Fibroblast of lung (primary cell): ENCODE data around the gene DENND4A. TPM values are rescaled to one million over a fixed set of nuclear protein-coding genes. Genes with fewer than 3 reads are reported as not detected.

ENCODE experiments used
- DNase-seq, 2 donors: peaks; one replicate each; pipeline versions ENCODE4 v3.0.0 to v3.0.0-alpha.2; 2010; ENCODE audit warnings: low read depth in 2 of 2
- H2AFZ ChIP-seq: 2 replicates; pipeline ENCODE4 v1.5.1; 2012; ENCODE audit warnings: low read length, control low read depth, inconsistent platforms
- H3K27ac ChIP-seq: 2 replicates; pipeline ENCODE4 v1.5.1; 2011; ENCODE audit warnings: low read length, control low read depth; ENCODE audit not compliant: insufficient read depth
- H3K27me3 ChIP-seq: 2 replicates; pipeline ENCODE4 v1.5.1; 2011; ENCODE audit warnings: mild to moderate bottlenecking, low read length; ENCODE audit not compliant: control insufficient read depth, insufficient read depth
- H3K36me3 ChIP-seq: 2 replicates; pipeline ENCODE4 v1.5.1; 2011; ENCODE audit warnings: low read length; ENCODE audit not compliant: control insufficient read depth, insufficient read depth
- H3K4me1 ChIP-seq: 2 replicates; pipeline ENCODE4 v1.5.1; 2011; ENCODE audit warnings: low read length; ENCODE audit not compliant: control insufficient read depth, insufficient read depth; ENCODE audit errors: extremely low read depth
- H3K4me2 ChIP-seq: 2 replicates; pipeline ENCODE4 v1.5.1; 2011; ENCODE audit warnings: low read length, control low read depth; ENCODE audit not compliant: insufficient read depth; ENCODE audit errors: extremely low read depth
- H3K4me3 ChIP-seq, 4 experiments: fragments of 200-600 bp in 1 of 4; sonication (generic) in 1 of 4; replicated peaks in 1 of 4; 2 replicates each; pipeline ENCODE4 v1.5.1; 2011 to 2016; ENCODE audit warnings: low read length in 4 of 4, low read depth in 3 of 4, mild to moderate bottlenecking in 3 of 4, control low read depth in 2 of 4, inconsistent platforms in 1 of 4, mixed read lengths in 1 of 4; ENCODE audit not compliant: insufficient read depth in 1 of 4; ENCODE audit errors: control extremely low read depth in 1 of 4
- H3K79me2 ChIP-seq: 2 replicates; pipeline ENCODE4 v1.5.1; 2012; ENCODE audit warnings: mild to moderate bottlenecking, low read length, inconsistent platforms; ENCODE audit not compliant: control insufficient read depth, insufficient read depth
- H3K9ac ChIP-seq: 2 replicates; pipeline ENCODE4 v1.5.1; 2011; ENCODE audit warnings: mild to moderate bottlenecking, low read length, control low read depth; ENCODE audit not compliant: insufficient read depth
- H3K9me3 ChIP-seq: 2 replicates; pipeline ENCODE4 v1.5.1; 2012; ENCODE audit warnings: low read depth, low read length; ENCODE audit not compliant: control insufficient read depth, insufficient read depth
- H4K20me1 ChIP-seq: 2 replicates; pipeline ENCODE4 v1.5.1; 2011; ENCODE audit warnings: low read length; ENCODE audit not compliant: control insufficient read depth, insufficient read depth; ENCODE audit errors: extremely low read depth
- CTCF ChIP-seq, 2 donors: IDR thresholded peaks in 1 of 2; conservative IDR thresholded peaks in 1 of 2; 1 replicate in 1 of 2; 2 replicates in 1 of 2; pipeline ENCODE4 v1.5.1; 2011 to 2012; ENCODE audit warnings: low read length in 2 of 2, control low read depth in 1 of 2, inconsistent platforms in 1 of 2, low read depth in 1 of 2, mild to moderate bottlenecking in 1 of 2
- EZH2 ChIP-seq: IDR thresholded peaks from 2 replicates; pipeline ENCODE4 v1.5.1; 2012; ENCODE audit warnings: low read length, control low read depth, mild to moderate bottlenecking; ENCODE audit errors: missing control alignments
- polyA plus RNA-seq, 2 donors: library from polyadenylated mRNA; depleted of rRNA in 1 of 2; stranded (reverse) in 1 of 2; unstranded in 1 of 2; fragments of >200 nt; gene quantifications; 2 replicates each; pipeline ENCODE4 v1.2.1, GENCODE V29; 2011 to 2012; ENCODE audit warnings: missing spikeins in 1 of 2
- total RNA-seq: library from RNA; depleted of rRNA; stranded (reverse); fragments of >200 nt; gene quantifications from 2 replicates; pipeline ENCODE4 v1.2.1, GENCODE V29; 2014

The DENND4A gene
- total and polyA plus RNA-seq, 2 donors (not counting 1 experiment from before 2014, with no cell fraction given) = 16.7 to 30.6 TPM

- Histone ChIP-seq H3K4me3 (no peak overlapping the region), H3K36me3 (no peaks in the 10 kb centered on the region), H3K27me3 (no peaks in the 10 kb centered on the region), H3K4me2 (no peak overlapping the region), H2AFZ (no peak overlapping the region), H4K20me1 (no peaks in the 10 kb centered on the region), H3K79me2 (no peaks in the 10 kb centered on the region), H3K9me3 (no peaks in the 10 kb centered on the region), H3K27ac (no peak overlapping the region), H3K9ac (no peak overlapping the region), H3K4me1 (no peaks in the 10 kb centered on the region)
- TF ChIP-seq EZH2 (no peak), CTCF (conservative IDR thresholded peaks at IDR 0.05 in 1 of 2, IDR thresholded peaks at IDR 0.05 in 1 of 2; ENCODE audit: low read depth in 1 of 2, low read length in 2 of 2) (no peak)
- DNase-seq = peak in 1 of 2 donors; percentile 10
Observed at GRCh38 chr15:65772930-65773329, 19.2 kb downstream of the DENND4A start.

- Histone ChIP-seq H3K79me2 (no peaks in the 10 kb centered on the region), H4K20me1 (no peaks in the 10 kb centered on the region), H3K27ac (no peak overlapping the region), H3K36me3 (no peaks in the 10 kb centered on the region), H3K4me2 (no peak overlapping the region), H3K27me3 (no peaks in the 10 kb centered on the region), H3K4me1 (no peaks in the 10 kb centered on the region), H3K9me3 (no peaks in the 10 kb centered on the region), H3K4me3 (no peak overlapping the region), H2AFZ (no peak overlapping the region), H3K9ac (no peak overlapping the region)
- DNase-seq = no peak
- TF ChIP-seq EZH2 (no peak), CTCF (conservative IDR thresholded peaks at IDR 0.05 in 1 of 2, IDR thresholded peaks at IDR 0.05 in 1 of 2; ENCODE audit: low read depth in 1 of 2, low read length in 2 of 2) (no peak)
Observed at GRCh38 chr15:65771870-65772269, 20.2 kb downstream of the DENND4A start.

GRCh38 chr15:65769482-65769881, 22.6 kb downstream of the DENND4A start:
- Histone ChIP-seq H3K36me3 (no peaks in the 10 kb centered on the region), H2AFZ (no peak overlapping the region), H3K9me3 (no peaks in the 10 kb centered on the region), H3K27ac (no peak overlapping the region), H3K4me1 (no peaks in the 10 kb centered on the region), H3K9ac (no peak overlapping the region), H3K27me3 (no peaks in the 10 kb centered on the region), H4K20me1 (no peaks in the 10 kb centered on the region), H3K79me2 (no peaks in the 10 kb centered on the region), H3K4me2 (no peak overlapping the region), H3K4me3 (no peak overlapping the region)
- no peak for DNase-seq
- TF ChIP-seq EZH2 = no peak
